GM18499 (cell line): ENCODE measurements around the gene KIAA1549.

Experiments used
- ATAC-seq: cut with Tn5 transposase; IDR thresholded peaks from one replicate; pipeline ENCODE4 v1.9.1; 2021; ENCODE audit warnings: moderate number of reproducible peaks; ENCODE audit not compliant: insufficient read depth, unreplicated experiment

KIAA1549 gene

DNA sequence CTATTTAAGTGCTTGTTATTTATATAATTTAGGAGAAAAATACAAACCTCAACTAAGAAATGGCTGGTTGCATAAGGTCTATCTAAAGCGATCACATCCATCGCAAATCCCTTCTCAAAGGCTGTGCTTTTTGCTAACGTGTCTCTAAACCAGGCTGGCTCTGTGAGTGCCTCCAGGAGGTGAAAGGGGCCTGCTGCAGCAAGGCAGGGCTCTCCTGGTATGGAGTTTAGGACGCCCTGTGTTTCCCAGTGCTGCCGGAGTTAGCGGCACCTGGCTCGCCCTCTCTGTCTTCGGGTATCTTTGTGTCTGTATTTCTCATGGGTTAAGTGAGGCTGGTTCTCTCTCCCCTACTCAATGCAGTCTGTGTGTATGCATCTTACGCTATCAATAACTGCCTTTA, 114.8 kb downstream of the KIAA1549 start:
- ATAC-seq: no peak

DNA sequence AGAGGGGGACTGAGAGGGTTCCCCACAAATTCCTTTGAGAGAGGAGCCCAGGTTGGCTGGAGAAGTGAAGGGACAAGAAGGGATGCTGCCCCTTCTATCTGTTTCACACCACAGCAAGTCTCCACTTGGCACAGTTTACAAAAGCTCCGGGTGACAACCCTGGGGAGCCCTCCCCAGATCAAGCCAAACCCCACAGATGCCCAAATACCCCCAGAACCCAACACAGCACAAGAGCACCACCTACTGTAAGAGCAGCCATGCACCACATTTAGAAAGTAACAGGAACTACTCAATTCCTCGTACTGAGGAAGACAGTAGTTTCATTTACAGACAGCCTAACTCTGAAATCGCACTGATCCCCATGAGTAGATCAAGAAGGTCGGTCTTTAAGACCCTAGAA, 115.3 kb downstream of the KIAA1549 start:
- no peak for ATAC-seq

DNA sequence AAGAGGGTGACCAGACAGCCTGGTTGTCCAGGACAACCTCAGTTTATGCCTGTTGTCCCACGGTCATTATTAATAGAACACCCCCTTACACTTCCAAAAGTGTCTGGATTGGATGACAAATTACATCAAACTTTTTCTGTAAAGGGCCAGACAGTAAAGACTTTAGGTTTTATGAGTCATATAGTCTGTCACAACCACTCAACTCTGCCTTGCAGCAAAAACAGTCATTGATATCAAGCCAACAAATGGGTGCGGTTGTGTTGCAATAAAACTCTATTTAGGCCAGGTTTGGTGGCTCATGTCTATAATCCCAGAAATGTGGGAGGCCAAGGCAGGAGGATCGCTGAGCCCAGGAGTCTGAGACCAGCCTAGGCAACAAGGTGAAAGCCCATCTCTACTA, 116.5 kb downstream of the KIAA1549 start:
- ATAC-seq: no peak

DNA sequence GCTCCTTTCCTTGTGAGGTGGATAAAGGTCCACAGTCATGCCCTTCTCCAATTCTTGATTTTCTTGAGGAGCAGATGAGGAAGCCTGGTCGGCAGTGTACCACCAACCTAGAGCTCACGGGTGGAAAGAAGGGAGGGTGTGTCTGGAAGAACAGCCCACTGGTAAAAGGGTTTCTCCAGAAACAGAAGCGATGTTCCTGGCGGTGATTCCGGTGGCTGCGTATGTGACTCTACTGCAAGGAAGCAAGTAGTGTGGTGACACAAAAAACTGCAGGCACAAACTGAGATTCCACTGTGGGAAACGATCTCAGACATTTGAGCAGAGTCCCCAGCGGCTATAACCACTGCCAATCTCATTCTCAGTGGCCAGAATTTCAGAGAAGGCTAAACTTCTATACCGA, 117.3 kb downstream of the KIAA1549 start:
- no peak for ATAC-seq

DNA sequence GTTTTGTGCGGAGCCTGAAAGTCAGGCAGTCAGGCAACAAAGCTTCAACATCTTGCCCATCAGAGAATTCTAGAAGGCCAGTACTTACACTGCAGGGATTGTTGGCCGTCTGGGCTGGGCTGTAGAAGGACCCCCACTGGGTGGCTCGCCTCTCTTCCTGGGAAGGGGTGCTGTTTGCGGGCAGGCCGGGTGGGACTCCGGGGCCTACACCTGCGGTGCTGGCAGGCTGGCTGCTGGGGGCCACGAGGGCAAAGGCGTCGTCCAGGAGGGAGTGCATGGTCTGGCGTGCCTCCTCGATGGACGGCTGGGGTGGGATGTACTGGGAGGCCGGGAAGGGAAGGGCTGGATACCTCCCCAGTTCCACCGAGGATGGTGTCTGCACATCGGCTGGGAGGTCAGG, 120.1 kb downstream of the KIAA1549 start:
- ATAC-seq: no peak

DNA sequence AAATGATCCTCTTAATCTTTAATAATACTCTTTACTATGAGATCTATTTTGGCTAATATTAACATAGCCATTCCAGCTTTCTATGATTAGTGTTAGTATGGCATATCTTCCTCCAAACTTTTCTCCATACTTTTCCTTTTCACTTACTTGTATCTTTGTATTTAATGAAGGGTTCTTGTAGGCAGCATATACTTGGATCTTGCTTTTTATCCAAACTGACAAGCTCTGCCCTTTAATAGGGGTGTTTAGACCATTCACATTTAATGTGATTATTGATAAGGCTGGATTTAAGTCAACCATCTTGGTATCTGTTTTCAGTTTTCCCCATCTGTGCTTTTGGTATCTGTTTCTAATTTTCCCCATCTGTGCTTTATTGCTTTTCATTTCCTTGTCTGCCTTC, 123.5 kb downstream of the KIAA1549 start:
- no peak for ATAC-seq

DNA sequence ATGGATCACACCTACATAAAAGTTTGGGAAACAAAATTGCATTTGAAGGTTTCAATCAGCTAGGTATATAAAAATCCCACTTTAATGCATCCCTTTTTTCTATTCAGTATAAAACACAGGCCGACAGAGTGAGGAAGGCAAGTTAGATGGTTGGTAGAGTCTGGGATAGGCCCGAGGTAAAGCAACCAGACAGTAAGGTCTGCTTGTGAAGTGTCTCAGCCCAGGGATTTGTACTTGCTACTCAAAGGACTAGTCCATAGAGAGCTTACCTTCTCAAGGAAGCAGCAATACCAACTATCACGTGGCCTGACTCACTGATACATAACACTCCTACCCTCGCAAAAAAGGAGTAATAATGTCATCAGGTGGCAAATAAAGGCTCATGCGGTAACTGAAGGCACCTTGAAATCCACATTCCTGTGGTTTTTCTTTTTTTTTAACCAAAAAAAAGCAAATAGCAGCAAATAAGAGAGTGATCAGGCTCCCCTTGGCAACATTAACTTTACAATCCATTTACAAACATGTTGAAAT, 127.0 kb downstream of the KIAA1549 start:
- no peak for ATAC-seq

DNA sequence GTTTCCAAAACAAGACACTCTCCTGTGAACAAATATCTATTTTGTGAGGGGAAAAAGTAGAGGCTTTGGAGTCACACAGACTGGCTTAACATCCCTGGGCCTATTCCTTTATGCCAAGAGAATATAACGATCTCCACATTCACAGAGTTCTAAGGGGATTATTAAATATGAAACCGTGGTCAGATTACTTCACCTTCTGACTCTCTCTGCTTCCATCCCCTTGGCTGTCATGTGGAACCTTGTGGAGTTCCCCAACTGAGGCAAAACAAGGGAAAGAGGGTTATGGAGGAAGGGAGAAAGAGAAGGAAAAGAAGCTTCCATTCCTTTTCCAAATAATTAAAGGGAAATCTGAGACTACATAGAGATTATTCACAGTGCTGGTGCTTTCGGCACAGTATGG, 127.7 kb downstream of the KIAA1549 start:
- ATAC-seq: no peak

DNA sequence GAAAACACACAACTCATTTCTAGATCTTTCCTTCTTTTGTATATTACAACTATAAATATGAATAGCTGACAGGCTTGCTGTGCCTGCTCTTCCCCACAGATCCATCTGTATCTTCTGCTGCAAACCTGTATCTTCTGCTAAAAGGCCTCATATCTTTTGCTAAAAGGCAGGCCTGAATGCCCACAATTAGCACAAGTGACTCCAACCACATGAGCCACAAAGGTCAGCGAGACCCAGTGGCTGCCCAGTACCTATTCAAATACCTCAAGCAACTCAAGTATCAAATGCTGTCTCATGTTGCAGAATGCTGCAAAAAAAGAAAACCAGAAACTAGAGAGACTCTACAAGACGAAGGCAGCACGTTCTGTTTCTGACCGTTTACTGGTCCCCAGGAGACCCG, 128.7 kb downstream of the KIAA1549 start:
- no peak for ATAC-seq

DNA sequence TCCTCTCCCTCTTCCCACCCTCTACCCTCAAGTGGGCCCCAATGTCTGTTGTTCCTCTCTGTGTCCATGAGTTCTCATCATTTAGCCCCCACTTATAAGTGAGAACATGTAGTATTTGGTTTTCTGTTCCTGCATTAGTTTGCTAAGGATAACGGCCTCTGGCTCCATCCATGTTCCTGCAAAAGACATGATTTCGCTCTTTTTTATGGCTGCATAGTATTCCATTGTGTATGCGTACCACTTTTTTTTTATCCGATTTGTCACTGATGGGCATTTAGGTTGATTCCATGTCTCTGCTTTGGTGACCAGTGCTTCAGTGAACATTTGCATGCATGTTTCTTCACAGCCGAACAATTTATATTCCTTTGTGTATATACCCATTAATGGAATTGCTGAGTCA, 131.5 kb downstream of the KIAA1549 start:
- ATAC-seq: no peak

DNA sequence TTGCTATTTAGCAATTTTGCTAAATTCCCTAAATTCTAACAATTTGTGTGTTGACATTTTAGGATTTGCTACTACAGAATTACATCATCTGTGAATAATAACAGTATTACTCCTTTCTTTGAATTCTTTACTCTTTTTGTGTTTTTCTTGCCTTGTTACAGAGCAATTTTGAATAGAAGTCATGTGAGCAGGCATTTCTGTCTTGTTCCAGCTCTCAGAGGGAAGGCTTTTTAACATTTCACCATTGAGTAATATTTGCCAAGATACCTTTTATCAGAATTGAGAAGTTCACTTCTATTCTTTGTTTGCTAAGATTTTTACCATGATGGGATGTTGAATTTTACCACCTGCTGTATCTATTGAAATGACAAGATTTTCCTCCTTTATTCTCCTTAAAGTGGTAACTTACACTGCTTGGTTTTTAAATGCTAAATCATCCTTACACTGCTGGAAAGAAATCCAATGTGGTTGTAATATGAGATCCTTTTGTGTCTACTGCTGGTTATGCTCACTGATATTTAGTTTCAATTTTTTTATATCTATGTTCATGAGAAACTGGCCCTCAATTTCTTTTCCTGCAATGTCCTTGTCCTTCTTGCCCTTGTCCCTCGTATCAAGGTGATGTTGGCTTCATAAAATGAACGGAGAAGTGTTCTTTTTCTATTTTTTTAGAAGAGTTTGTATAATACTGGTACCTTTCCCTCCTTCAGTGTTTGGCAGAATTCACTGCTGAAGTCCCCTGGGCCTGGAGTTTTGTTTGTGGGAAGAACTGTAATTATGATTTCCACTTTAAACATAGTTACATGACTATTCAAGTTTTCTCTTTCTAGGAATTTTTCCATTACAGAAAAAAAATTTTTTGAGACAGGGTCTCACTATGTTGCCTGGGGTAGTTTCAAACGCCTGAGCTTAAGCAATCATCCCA, 132.9 kb downstream of the KIAA1549 start:
- no peak for ATAC-seq

DNA sequence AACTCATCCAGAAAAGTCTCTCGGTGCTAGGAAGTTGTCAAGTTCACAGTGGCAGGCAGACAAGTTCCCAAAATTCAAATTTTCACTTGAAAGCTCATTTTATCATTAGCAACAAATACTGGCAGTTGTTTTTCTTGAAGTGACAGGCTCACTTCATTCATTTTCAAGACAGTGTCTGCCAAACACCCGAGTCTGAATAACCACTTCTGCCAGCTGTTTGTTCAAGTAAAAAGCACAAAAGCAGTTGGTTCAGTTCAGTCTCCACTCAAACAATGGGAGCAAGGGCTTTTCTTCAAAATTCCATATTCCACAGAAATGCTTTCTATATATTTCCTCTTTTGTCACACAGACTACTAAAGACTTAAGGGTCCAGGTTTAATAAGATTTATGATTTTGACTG, 135.5 kb downstream of the KIAA1549 start:
- no peak for ATAC-seq

DNA sequence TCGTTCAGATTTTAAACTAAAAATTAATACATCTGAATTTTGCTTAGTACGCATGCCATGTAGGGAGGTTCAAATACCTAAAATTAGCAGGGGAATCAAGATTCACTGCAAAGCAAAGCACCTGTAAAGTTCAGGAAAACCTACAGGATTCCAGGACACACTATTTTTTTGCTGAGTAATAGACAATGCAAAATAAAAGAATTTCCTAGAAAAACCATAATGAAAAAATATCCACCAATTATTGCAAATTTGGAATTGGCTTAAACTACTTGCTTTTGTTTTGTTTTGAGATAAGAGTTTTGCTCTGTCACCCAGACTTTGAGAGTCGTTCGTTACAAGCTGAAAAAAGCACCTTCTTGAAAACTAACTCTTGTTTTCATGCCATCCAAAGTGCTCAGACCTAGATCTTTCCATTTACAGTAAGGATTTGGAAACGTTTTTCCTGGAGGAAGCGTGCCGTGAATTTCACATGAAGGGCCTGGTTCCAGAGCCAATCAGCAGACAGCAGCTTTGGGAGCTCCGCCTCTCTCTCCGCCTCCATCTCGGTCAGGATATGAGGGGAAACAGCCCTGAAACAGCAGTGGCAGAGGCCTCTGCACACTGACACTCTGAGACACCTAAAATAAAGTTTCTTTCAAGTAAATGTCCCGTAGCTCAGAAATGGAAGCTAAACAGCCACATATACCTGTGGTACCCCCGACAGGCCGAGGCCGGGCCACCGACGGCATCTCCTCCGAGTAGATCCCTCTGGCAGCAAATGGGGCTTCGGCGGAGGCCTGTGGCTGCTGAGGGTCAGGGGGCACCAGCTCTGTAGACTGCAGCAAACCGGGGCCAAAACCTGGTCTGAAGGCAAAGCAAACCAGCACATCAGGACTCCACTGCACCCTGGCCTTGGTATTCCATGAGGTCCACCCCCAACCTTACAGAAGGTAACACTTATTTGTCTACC, 137.3 kb downstream of the KIAA1549 start:
- ATAC-seq: no peak

DNA sequence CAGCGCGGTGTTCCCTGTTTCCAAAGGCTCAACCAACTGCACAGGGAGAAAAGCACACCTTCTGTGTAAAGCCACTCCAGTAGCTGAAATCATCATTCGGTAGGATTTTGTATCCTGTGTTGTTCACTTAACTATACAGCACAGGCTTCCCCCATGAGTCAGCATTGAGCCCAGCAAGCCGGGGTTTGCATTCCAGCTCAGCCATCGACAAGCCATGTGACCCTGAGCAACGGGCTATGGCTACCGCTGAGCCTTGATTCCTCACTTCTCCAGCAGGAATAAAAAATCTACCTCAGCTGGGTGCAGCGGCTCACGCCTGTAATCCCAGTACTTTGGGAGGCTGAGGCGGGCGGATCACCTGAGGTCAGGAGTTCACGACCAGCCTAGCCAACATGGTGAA, 139.1 kb downstream of the KIAA1549 start:
- no peak for ATAC-seq

DNA sequence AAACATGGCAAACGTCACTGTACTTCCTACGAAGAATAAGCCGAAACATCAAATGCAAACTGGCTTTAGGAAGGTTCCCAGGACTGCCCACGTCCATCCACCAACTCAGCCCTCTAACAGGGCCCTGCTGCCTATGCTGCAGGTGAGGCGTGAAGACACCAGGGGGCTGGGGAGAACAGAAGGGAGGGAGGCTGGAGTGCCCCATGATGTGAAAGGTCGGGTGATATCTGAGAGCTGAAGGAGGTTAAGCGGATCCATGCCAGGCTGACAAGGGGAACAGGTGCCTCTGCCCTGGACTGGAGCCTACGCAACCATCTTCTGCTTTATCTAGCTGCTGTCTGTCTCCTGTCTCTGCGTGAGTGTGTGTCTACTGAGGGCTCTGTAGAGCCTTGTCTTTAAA, 143.0 kb downstream of the KIAA1549 start:
- ATAC-seq: no peak

DNA sequence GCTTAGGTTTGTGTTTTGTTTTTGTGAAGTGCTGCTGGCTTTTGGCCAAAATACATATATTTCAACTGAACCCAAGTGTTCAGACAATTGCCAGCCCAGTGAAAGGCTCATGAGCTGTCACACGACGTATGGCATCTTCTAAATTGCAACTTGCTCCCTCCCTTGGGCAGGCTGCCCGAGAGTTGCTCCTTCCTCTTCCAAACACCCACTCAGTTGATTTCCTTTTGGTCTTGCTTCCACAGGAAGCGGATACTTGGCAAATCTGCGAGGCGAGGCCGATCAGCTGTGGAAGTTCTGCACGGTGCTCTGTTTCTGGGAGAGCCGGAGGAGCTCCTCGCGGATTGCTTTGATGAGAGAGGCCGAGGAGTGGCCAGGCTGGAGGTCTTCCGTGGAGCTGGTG, 143.6 kb downstream of the KIAA1549 start:
- no peak for ATAC-seq

DNA sequence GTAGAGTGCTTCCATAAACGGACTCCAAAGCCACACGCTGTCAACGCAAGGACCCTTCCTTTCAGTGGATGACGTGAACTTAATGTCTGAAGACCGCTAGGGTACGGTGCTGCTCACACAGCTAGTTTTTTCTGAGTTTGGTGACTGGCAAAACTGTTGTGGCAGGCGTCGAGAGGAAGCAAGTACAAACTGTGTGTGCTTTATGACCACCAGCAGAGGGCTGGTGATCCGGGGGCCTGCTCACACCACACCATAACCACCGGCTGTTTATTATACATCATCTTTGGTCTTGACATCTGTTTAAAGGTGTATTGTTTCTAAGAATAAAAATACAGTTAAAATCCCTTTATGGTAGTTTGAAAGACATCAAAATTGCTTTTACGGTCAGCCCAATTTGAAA, 146.1 kb downstream of the KIAA1549 start:
- no peak for ATAC-seq

DNA sequence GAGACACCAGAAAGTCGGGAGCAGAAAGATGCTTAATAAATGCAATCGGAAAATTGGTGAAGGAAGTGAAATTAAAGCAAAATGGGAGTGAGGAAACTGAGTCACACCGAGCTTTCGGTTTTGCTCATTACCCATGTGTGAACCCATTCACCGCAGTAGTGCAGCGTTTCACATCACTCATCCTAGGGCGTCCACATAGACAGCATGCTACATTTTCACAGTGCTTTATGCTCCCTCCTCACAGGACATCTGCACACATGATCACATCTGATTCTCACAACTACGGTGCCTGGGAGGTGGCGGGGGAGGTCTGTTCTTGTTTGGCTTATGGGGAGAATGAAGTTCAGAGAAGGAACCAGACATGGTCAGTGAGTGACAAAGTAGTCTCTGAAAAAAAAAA, 146.6 kb downstream of the KIAA1549 start:
- ATAC-seq: no peak

DNA sequence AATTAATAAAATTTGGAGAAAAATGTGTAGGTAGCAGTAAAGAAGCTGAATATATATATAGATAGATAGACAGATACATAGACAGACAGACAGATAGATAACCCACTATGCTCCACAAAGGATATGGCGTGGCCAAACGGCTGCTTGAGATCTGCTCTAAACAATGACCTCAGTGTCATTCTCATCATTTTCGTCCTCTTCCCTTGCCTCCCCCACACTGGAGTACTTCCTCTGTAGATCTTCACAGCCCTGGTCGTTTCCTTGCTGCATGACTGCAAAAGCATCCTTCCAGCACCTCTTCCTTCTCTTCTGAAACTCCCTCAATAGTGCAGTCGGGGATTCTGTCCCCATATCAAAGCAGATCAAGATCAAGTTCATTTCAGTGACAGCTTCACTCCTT, 147.6 kb downstream of the KIAA1549 start:
- ATAC-seq: no peak

DNA sequence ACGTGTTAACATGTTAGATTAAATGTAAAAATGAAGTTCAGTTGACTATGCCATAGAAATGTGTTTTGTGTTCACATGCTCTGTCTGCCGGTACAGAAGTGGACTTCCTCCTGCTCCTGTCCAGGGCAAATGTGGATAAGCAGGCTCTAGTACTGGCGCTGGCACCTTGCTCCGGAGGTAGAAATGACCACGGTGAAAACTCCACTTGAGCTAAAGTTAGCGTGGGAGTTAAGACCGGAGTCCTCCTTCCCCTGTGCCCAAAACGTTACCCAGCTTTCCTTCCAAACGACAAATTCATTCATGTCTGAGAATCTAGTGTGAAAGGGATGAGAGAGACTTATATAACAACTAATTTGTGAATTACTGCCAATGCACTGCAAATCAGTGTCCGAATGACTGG, 148.2 kb downstream of the KIAA1549 start:
- ATAC-seq: no peak

DNA sequence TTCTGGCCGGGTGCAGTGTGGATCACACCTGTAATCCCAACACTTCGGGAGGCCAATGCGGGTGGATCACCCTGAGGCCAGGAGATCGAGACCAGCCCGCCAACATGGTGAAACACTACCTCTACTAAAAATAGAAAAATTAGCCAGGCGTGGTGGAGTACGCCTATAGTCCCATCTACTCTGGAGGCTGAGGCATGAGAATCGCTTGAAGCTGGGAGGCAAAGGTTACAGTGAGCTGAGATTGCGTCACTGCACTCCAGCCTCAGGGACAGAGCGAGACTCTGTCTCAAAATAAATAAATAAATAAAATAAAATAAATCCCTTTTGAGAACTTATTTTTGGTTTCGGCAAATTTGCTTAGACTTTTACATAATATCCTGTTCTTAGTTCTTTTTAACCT, 151.9 kb downstream of the KIAA1549 start:
- no peak for ATAC-seq
